ENCODE measurements around the gene ESYT2. TPM values are rescaled to one million over a fixed set of nuclear protein-coding genes. Genes with fewer than 3 reads are reported as not detected.

The ESYT2 gene
- total and polyA plus RNA-seq, 9 of the 15 experiments (the other 6 are each of a cell fraction or from before 2014, with no cell fraction given): 5.8 to 86.9 (median 64.7) TPM

DNA sequence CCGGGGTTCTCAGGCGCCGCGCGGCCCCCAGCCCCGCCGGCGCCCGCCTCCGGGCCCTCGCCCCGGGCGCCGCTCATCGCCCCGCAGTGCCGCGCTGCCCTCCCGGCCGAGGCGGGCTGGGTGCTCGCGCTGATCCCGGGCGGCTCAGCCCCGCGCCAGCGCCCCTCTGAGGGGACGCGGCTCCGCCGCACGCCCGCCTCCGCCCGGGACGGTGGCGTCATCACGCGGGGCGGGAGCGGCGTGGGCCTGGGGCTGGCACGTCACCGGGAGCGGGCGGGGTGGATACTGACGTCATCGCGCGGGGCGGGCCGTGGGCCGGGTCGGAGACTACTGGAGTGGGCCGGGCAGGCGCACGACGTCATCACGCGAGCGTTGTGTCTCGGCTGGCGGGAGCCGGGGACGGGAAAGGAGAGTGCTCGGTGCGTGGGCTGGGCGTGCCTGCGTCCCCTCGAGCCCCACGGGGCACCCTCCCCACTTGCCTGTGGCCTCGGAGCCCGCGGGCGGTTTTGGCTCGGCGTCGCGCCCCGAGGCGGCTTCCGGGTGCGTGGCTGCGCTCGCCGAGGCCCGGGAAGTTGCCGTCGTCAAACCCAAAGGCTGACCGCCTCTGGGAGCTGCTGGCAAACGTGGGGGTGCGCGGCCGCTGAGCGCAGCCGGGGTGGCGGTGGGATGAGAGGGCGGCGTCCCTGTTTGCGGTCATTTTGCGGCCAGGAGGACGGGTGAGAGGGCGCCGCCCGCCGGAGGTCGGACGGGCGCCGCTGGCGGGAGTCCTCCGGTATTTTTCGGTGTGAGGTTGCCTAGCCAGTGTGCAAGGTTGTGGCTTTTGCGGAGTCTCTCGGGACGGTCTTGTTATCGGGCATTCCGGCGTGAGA is at the start of gene ESYT2 (continued):
- no peak for TF ChIP-seq EZH2 (IDR thresholded peaks at IDR 0.05; ENCODE audit: borderline replicate concordance, low read depth, low read length)
- 0 out of 2 replicates have a peak, but pooled peaks have one; percentile 65 for TF ChIP-seq MED1 (CRISPR knock-in tag; IDR thresholded peaks at IDR 0.05; ENCODE audit: borderline replicate concordance)
- peak; percentile 80 for TF ChIP-seq RUNX1 (IDR thresholded peaks at IDR 0.05; ENCODE audit: low read depth)
- TF ChIP-seq, protein P1, sequence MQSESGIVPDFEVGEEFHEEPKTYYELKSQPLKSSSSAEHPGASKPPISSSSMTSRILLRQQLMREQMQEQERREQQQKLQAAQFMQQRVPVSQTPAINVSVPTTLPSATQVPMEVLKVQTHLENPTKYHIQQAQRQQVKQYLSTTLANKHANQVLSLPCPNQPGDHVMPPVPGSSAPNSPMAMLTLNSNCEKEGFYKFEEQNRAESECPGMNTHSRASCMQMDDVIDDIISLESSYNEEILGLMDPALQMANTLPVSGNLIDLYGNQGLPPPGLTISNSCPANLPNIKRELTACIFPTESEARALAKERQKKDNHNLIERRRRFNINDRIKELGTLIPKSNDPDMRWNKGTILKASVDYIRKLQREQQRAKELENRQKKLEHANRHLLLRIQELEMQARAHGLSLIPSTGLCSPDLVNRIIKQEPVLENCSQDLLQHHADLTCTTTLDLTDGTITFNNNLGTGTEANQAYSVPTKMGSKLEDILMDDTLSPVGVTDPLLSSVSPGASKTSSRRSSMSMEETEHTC (IDR thresholded peaks at IDR 0.05): 0 out of 2 replicates have a peak, but pooled peaks have one; percentile 19
- TF ChIP-seq ERF (CRISPR knock-in tag; IDR thresholded peaks at IDR 0.05): peak; percentile 94
- TF ChIP-seq, protein P2, sequence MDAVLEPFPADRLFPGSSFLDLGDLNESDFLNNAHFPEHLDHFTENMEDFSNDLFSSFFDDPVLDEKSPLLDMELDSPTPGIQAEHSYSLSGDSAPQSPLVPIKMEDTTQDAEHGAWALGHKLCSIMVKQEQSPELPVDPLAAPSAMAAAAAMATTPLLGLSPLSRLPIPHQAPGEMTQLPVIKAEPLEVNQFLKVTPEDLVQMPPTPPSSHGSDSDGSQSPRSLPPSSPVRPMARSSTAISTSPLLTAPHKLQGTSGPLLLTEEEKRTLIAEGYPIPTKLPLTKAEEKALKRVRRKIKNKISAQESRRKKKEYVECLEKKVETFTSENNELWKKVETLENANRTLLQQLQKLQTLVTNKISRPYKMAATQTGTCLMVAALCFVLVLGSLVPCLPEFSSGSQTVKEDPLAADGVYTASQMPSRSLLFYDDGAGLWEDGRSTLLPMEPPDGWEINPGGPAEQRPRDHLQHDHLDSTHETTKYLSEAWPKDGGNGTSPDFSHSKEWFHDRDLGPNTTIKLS (IDR thresholded peaks at IDR 0.05; ENCODE audit: borderline replicate concordance, low read depth): peak; percentile 98
- TF ChIP-seq MBD2 (IDR thresholded peaks at IDR 0.05; ENCODE audit: borderline replicate concordance, low read depth): peak; percentile 83
- peak; percentile 90 for TF ChIP-seq RB1 (IDR thresholded peaks at IDR 0.05; ENCODE audit: low read depth)
- TF ChIP-seq ASH1L (IDR thresholded peaks at IDR 0.05; ENCODE audit: borderline replicate concordance, low read depth, partially characterized antibody): no peak
- TF ChIP-seq, protein P3, sequence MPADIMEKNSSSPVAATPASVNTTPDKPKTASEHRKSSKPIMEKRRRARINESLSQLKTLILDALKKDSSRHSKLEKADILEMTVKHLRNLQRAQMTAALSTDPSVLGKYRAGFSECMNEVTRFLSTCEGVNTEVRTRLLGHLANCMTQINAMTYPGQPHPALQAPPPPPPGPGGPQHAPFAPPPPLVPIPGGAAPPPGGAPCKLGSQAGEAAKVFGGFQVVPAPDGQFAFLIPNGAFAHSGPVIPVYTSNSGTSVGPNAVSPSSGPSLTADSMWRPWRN (IDR thresholded peaks at IDR 0.05; ENCODE audit: low read depth): peak; percentile 96
- TF ChIP-seq, protein P4, sequence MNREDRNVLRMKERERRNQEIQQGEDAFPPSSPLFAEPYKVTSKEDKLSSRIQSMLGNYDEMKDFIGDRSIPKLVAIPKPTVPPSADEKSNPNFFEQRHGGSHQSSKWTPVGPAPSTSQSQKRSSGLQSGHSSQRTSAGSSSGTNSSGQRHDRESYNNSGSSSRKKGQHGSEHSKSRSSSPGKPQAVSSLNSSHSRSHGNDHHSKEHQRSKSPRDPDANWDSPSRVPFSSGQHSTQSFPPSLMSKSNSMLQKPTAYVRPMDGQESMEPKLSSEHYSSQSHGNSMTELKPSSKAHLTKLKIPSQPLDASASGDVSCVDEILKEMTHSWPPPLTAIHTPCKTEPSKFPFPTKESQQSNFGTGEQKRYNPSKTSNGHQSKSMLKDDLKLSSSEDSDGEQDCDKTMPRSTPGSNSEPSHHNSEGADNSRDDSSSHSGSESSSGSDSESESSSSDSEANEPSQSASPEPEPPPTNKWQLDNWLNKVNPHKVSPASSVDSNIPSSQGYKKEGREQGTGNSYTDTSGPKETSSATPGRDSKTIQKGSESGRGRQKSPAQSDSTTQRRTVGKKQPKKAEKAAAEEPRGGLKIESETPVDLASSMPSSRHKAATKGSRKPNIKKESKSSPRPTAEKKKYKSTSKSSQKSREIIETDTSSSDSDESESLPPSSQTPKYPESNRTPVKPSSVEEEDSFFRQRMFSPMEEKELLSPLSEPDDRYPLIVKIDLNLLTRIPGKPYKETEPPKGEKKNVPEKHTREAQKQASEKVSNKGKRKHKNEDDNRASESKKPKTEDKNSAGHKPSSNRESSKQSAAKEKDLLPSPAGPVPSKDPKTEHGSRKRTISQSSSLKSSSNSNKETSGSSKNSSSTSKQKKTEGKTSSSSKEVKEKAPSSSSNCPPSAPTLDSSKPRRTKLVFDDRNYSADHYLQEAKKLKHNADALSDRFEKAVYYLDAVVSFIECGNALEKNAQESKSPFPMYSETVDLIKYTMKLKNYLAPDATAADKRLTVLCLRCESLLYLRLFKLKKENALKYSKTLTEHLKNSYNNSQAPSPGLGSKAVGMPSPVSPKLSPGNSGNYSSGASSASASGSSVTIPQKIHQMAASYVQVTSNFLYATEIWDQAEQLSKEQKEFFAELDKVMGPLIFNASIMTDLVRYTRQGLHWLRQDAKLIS (CRISPR knock-in tag; IDR thresholded peaks at IDR 0.05): peak; percentile 94; the same call in 1 of the 2 replicates
- TF ChIP-seq ZNF699 (CRISPR knock-in tag; IDR thresholded peaks at IDR 0.05; ENCODE audit: insufficient replicate concordance): no peak
- TF ChIP-seq FIP1L1 (IDR thresholded peaks at IDR 0.05; ENCODE audit: low read depth, low read length, poor library complexity, severe bottlenecking): peak; percentile 93
- TF ChIP-seq ZNF431 (CRISPR knock-in tag; IDR thresholded peaks at IDR 0.05): peak; percentile 87
- TF ChIP-seq ZNF589 (CRISPR knock-in tag; IDR thresholded peaks at IDR 0.05; ENCODE audit: low read depth): peak; percentile 97
- TF ChIP-seq PTTG1 (tag; IDR thresholded peaks at IDR 0.05; ENCODE audit: low read depth): no peak
- TF ChIP-seq, protein P5, sequence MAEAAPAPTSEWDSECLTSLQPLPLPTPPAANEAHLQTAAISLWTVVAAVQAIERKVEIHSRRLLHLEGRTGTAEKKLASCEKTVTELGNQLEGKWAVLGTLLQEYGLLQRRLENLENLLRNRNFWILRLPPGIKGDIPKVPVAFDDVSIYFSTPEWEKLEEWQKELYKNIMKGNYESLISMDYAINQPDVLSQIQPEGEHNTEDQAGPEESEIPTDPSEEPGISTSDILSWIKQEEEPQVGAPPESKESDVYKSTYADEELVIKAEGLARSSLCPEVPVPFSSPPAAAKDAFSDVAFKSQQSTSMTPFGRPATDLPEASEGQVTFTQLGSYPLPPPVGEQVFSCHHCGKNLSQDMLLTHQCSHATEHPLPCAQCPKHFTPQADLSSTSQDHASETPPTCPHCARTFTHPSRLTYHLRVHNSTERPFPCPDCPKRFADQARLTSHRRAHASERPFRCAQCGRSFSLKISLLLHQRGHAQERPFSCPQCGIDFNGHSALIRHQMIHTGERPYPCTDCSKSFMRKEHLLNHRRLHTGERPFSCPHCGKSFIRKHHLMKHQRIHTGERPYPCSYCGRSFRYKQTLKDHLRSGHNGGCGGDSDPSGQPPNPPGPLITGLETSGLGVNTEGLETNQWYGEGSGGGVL (CRISPR knock-in tag; IDR thresholded peaks at IDR 0.05): no peak

Measured in K562 (cell line).